ENCODE data around the gene FBN2.

Gene FBN2

DNA sequence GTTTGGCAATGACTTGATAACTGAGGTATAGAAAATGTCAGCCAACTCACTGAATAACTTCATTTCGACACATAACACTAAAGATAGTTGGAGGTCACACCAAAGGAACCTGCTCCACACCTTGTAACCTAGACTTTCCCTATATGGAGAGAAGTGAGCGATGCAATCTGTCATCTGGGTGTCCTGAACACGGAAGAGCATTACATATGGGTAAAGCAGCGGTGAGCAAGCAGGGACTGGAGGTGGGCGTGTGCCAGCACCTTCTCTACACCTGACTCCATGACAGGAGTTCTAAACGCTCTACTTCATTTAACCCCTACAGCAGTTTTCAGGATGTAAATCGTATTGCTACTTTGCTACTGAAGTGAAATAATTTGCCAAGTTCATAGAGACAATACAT lies 301.7 kb downstream of the FBN2 start:
- no peaks in the 10 kb centered on the region for H3K4me1 ChIP-seq
- H3K27me3 ChIP-seq: no peaks in the 10 kb centered on the region
- TF ChIP-seq CTCF (IDR thresholded peaks at IDR 0.05; ENCODE audit: low read depth, low read length): no peak
- no peak for DNase-seq
- H3K36me3 ChIP-seq: no peaks in the 10 kb centered on the region
- H3K4me3 ChIP-seq (ENCODE audit: low read depth, low read length): no peak overlapping the region
- H3K9me3 ChIP-seq: no peaks in the 10 kb centered on the region

DNA sequence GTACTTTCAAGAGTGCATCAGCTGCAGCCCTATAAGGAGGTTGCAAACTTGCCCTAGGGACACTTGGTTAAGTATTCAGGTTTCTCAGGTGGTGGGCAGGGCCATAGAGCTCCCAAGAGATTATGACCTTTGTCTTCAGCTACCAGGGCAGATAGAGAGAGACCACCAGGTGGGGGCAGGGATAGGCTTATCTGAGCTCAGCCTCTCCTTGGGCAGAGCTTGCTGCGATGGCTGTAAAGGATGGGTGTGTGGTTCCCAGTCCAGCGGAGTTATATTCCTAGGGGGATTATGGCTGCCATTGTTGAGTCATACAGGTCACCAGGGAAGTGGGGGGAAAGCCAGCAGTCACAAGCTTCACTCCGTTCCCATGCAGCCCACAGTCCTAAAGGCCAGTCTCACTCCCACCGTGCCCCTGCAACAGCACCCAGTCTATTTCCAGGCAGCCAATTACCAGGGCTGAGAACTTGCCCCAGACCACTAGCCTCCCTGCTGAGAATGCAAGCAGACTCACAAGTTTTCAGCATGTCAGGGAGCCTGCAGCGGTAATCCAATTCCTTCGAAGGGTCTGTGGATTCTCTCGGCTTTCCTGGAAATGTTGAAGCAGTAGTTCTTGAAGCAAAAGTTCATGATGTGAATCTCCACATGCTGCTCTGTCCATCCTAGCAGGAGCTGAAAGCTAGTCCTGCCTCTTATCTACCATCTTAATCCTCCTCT lies 303.0 kb downstream of the FBN2 start:
- no peak overlapping the region for H3K4me3 ChIP-seq (ENCODE audit: low read depth, low read length)
- no peaks in the 10 kb centered on the region for H3K36me3 ChIP-seq
- H3K4me1 ChIP-seq: no peaks in the 10 kb centered on the region
- no peaks in the 10 kb centered on the region for H3K9me3 ChIP-seq
- TF ChIP-seq CTCF (IDR thresholded peaks at IDR 0.05; ENCODE audit: low read depth, low read length): no peak
- no peak for DNase-seq
- no peaks in the 10 kb centered on the region for H3K27me3 ChIP-seq

DNA sequence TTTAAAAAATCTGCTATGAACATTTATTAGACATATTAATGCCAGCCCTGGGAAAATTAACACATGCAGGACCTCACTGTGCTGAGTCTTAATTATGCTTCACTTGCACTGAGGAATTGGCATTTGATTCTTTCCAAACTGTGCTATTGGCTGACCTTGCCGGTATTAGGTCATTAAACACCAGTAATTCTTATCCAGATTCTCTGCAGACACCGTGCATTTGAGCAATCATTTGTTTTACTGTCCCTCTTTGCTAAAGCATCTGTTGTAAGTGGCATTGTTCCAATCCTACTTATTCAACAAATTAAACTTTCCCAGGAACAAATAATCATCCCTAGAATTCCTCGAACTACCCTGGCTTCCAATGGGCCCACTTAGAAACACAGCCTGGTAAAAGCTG lies 309.5 kb downstream of the FBN2 start:
- DNase-seq: no peak
- H3K27me3 ChIP-seq: no peaks in the 10 kb centered on the region
- H3K4me3 ChIP-seq (ENCODE audit: low read depth, low read length): no peak overlapping the region
- H3K4me1 ChIP-seq: no peaks in the 10 kb centered on the region
- H3K36me3 ChIP-seq: no peaks in the 10 kb centered on the region
- no peak for TF ChIP-seq CTCF (IDR thresholded peaks at IDR 0.05; ENCODE audit: low read depth, low read length)
- H3K9me3 ChIP-seq: no peaks in the 10 kb centered on the region

- DNase-seq: no peak
- H3K27me3 ChIP-seq: no peaks in the 10 kb centered on the region
These were observed 310.0 kb downstream of the FBN2 start for GRCh38 chr5:128228008-128228407.

GRCh38 chr5:128225245-128226030 lies 312.6 kb downstream of the FBN2 start:
- no peak for TF ChIP-seq CTCF (IDR thresholded peaks at IDR 0.05; ENCODE audit: low read depth, low read length)
- no peaks in the 10 kb centered on the region for H3K9me3 ChIP-seq
- H3K4me3 ChIP-seq (ENCODE audit: low read depth, low read length): no peak overlapping the region
- no peaks in the 10 kb centered on the region for H3K4me1 ChIP-seq
- H3K27me3 ChIP-seq: no peaks in the 10 kb centered on the region
- H3K36me3 ChIP-seq: no peaks in the 10 kb centered on the region
- DNase-seq: no peak

More at GRCh38 chr5:128228008-128228407, 310.0 kb downstream of the FBN2 start:
- Histone ChIP-seq H3K9me3 (no peaks in the 10 kb centered on the region), H3K4me3 (ENCODE audit: low read depth, low read length) (no peak overlapping the region), H3K36me3 (no peaks in the 10 kb centered on the region), H3K4me1 (no peaks in the 10 kb centered on the region)
- TF ChIP-seq CTCF (IDR thresholded peaks at IDR 0.05; ENCODE audit: low read depth, low read length): no peak

- DNase-seq: no peak
- Histone ChIP-seq H3K36me3 (no peaks in the 10 kb centered on the region), H3K4me3 (ENCODE audit: low read depth, low read length) (no peak overlapping the region), H3K9me3 (no peaks in the 10 kb centered on the region), H3K27me3 (no peaks in the 10 kb centered on the region), H3K4me1 (no peaks in the 10 kb centered on the region)
- TF ChIP-seq CTCF (IDR thresholded peaks at IDR 0.05; ENCODE audit: low read depth, low read length): no peak
These were observed 313.7 kb downstream of the FBN2 start for GRCh38 chr5:128224336-128224735.

All from BE2C (cell line).